ENCODE data around the gene RPL22L1. TPM values are rescaled to one million over a fixed set of nuclear protein-coding genes. Genes with fewer than 3 reads are reported as not detected.

RPL22L1 gene
- polyA plus RNA-seq, 1 donor (not counting 4 experiments of a cell fraction or from before 2014, with no cell fraction given): 277 TPM

GRCh38 chr3:170914690-170915089 lies 44.7 kb upstream of the RPL22L1 start:
- H2AFZ ChIP-seq (ENCODE audit: control insufficient read depth, low read length): no peak overlapping the region
- H3K4me1 ChIP-seq (ENCODE audit: control insufficient read depth, extremely low read depth, insufficient read depth, low read length): no peaks in the 10 kb centered on the region
- H3K27me3 ChIP-seq (ENCODE audit: control insufficient read depth, extremely low read depth, insufficient read depth, low read length): no peaks in the 10 kb centered on the region
- no peak for DNase-seq (ENCODE audit: low read depth, low spot score)
- no peaks in the 10 kb centered on the region for H4K20me1 ChIP-seq (ENCODE audit: control insufficient read depth, extremely low read depth, insufficient read depth, low read length)
- H3K27ac ChIP-seq (ENCODE audit: control insufficient read depth, insufficient read depth, low read length): no peak overlapping the region
- dilution Hi-C loops (cut with MboI; ENCODE audit: extremely low pct_ligation_motif_present, low sequenced_read_pairs): no loop called here
- H3K9me1 ChIP-seq (ENCODE audit: control insufficient read depth, extremely low read depth, insufficient read depth, low read length): no peaks in the 10 kb centered on the region
- H3K36me3 ChIP-seq (ENCODE audit: control insufficient read depth in 2 of 2, extremely low read depth in 1 of 2, insufficient read depth in 2 of 2, low read length in 2 of 2): no peaks in the 10 kb centered on the region
- peaks cover 6% of the 10 kb centered on the region for H3K9me3 ChIP-seq (ENCODE audit: control insufficient read depth, low read depth, low read length)
- H3K79me2 ChIP-seq (ENCODE audit: control insufficient read depth, insufficient read depth, low read length): no peaks in the 10 kb centered on the region
- TF ChIP-seq CTCF (optimal IDR thresholded peaks at IDR 0.05 in 1 of 3, IDR thresholded peaks at IDR 0.05 in 1 of 3, conservative IDR thresholded peaks at IDR 0.05 in 1 of 3; ENCODE audit: extremely low read depth in 1 of 3, insufficient read depth in 2 of 3, low read length in 3 of 3): no peak
- no peak for TF ChIP-seq EZH2 (IDR thresholded peaks at IDR 0.05; ENCODE audit: low read length)
- H3K9ac ChIP-seq (ENCODE audit: control insufficient read depth, extremely low read depth, insufficient read depth, low read length): no peak overlapping the region
- no peak for FAIRE-seq
- no peak overlapping the region for H3K4me2 ChIP-seq (ENCODE audit: control insufficient read depth, extremely low read depth, insufficient read depth, low read depth, low read length)
- no peak overlapping the region for H3K4me3 ChIP-seq (ENCODE audit: control insufficient read depth in 2 of 3, extremely low read depth in 1 of 3, insufficient read depth in 2 of 3, low read depth in 1 of 3, low read length in 3 of 3)

GRCh38 chr3:170914212-170914611 lies 44.2 kb upstream of the RPL22L1 start:
- no peak overlapping the region for H3K4me2 ChIP-seq (ENCODE audit: control insufficient read depth, extremely low read depth, insufficient read depth, low read depth, low read length)
- FAIRE-seq (no peak), DNase-seq (ENCODE audit: low read depth, low spot score) (no peak)

More at GRCh38 chr3:170914212-170914611, 44.2 kb upstream of the RPL22L1 start:
- Histone ChIP-seq H3K27ac (ENCODE audit: control insufficient read depth, insufficient read depth, low read length) (no peak overlapping the region), H3K4me1 (ENCODE audit: control insufficient read depth, extremely low read depth, insufficient read depth, low read length) (peaks cover 1% of the 10 kb centered on the region), H3K9ac (ENCODE audit: control insufficient read depth, extremely low read depth, insufficient read depth, low read length) (no peak overlapping the region), H3K9me1 (ENCODE audit: control insufficient read depth, extremely low read depth, insufficient read depth, low read length) (no peaks in the 10 kb centered on the region), H3K27me3 (ENCODE audit: control insufficient read depth, extremely low read depth, insufficient read depth, low read length) (no peaks in the 10 kb centered on the region), H2AFZ (ENCODE audit: control insufficient read depth, low read length) (no peak overlapping the region), H4K20me1 (ENCODE audit: control insufficient read depth, extremely low read depth, insufficient read depth, low read length) (no peaks in the 10 kb centered on the region), H3K9me3 (ENCODE audit: control insufficient read depth, low read depth, low read length) (peaks cover 6% of the 10 kb centered on the region), H3K4me3 (ENCODE audit: control insufficient read depth in 2 of 3, extremely low read depth in 1 of 3, insufficient read depth in 2 of 3, low read depth in 1 of 3, low read length in 3 of 3) (no peak overlapping the region), H3K36me3 (ENCODE audit: control insufficient read depth in 2 of 2, extremely low read depth in 1 of 2, insufficient read depth in 2 of 2, low read length in 2 of 2) (no peaks in the 10 kb centered on the region), H3K79me2 (ENCODE audit: control insufficient read depth, insufficient read depth, low read length) (no peaks in the 10 kb centered on the region)
- dilution Hi-C loops (cut with MboI; ENCODE audit: extremely low pct_ligation_motif_present, low sequenced_read_pairs): no loop called here
- TF ChIP-seq CTCF (optimal IDR thresholded peaks at IDR 0.05 in 1 of 3, IDR thresholded peaks at IDR 0.05 in 1 of 3, conservative IDR thresholded peaks at IDR 0.05 in 1 of 3; ENCODE audit: extremely low read depth in 1 of 3, insufficient read depth in 2 of 3, low read length in 3 of 3) (no peak), EZH2 (IDR thresholded peaks at IDR 0.05; ENCODE audit: low read length) (no peak)
